Limb (tissue), 2 donors: Measurements from ENCODE around the gene TBX1.
"Not testable (repeated sequence)": the region's sequence is repeated elsewhere in the genome, so short reads cannot be mapped to it uniquely, and the experiment has no call there.

Experiments used
- DNase-seq, 2 donors: peaks; one replicate each; pipeline ENCODE4 v3.0.0-alpha.2; 2016; ENCODE audit errors: extremely low spot score in 2 of 2

The TBX1 gene

DNA sequence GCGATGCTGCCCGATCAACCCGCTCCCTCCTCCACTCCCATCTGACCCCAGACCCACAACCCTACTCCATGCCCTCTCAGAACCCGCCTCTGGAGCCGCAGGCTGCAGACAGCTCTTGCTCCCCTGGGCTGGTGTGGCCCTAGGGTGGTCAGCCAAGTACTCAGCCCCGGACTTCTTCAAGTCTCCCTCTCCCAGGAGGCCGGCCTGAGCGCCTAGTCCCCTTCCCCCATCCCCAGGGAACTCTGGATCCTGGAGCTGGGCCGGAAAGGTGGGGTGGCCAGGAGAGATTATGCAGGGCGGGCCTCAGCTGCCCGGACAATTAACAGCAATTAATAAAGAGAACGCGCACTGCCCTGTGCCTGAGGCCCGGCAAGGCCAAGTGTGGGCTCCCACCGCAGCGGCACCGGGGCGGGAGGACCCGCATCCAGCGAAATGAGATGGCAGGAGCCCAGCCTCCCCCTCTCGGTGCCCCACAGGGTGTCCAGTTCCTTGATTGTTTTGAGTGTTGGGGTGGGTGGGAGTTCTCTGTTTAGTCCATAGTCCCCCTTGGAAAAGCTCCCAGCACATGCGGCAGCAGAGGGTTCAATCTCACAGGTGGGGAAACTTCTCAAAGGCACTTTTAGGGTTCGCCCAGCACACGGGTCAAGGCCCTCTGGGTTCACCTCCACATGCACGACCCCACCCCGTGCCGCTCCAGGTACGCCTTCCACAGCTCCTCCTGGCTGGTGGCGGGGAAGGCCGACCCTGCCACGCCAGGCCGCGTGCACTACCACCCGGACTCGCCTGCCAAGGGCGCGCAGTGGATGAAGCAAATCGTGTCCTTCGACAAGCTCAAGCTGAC, 3.1 kb downstream of the TBX1 start:
- no peak for DNase-seq

DNA sequence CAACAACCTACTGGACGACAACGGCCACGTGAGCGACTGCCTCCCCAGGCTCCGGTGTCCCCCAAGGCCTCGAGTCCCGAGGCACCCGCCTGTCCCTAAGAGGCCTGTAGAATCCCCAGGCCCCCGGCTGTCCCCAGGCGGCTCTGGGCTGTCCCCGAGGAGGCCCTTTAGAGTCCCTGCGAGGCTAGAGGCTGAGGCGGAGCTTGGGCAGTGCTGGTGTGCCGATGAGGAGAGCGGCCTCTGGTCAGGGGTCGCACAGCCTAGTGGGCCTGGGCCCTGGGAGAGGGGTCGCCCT, 3.7 kb downstream of the TBX1 start:
- no peak for DNase-seq

GRCh38 chr22:19764636-19765476, 4.3 kb downstream of the TBX1 start:
- no peak for DNase-seq

GRCh38 chr22:19765477-19766239, 5.1 kb downstream of the TBX1 start:
- no peak for DNase-seq

DNA sequence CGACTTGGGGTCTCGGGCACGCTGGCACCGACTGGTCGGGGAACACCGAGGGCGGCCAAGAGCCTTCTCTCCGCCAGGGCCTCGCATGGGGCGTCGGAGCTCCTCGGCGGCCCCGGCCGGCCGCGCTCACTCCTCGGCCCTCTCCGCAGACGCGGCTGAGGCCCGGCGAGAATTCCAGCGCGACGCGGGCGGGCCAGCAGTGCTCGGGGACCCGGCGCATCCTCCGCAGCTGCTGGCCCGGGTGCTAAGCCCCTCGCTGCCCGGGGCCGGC, 5.6 kb downstream of the TBX1 start:
- no peak for DNase-seq

DNA sequence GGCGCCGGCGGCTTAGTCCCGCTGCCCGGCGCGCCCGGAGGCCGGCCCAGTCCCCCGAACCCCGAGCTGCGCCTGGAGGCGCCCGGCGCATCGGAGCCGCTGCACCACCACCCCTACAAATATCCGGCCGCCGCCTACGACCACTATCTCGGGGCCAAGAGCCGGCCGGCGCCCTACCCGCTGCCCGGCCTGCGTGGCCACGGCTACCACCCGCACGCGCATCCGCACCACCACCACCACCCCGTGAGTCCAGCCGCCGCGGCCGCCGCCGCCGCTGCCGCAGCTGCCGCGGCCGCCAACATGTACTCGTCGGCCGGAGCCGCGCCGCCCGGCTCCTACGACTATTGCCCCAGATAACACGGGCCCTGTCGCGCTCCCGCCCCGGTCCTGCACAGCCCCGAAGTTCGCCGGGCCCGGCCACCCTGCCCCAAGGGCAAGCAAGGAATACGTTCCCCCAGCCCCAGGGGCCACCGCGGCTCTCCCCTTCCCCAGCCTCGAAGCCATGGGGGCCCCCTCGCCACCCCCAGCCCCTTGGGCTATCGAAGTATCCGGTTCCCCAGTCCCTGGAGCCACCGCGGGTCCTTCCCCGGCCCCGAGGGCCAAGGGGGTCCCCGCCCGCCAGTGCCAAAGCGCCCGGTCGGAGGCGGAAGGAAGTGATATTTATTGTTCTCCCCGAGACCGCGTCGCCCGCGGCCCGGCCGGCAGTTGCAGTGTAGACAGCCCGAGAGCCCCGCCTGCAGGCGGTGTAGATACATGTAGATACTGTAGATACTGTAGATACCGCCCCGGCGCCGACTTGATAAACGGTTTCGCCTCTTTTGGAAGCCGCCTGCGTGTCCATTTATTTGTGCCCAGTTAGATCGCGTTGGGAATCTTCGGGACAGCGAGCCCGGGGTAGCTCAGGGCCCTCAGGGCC, 6.2 kb downstream of the TBX1 start:
- DNase-seq: no peak

DNA sequence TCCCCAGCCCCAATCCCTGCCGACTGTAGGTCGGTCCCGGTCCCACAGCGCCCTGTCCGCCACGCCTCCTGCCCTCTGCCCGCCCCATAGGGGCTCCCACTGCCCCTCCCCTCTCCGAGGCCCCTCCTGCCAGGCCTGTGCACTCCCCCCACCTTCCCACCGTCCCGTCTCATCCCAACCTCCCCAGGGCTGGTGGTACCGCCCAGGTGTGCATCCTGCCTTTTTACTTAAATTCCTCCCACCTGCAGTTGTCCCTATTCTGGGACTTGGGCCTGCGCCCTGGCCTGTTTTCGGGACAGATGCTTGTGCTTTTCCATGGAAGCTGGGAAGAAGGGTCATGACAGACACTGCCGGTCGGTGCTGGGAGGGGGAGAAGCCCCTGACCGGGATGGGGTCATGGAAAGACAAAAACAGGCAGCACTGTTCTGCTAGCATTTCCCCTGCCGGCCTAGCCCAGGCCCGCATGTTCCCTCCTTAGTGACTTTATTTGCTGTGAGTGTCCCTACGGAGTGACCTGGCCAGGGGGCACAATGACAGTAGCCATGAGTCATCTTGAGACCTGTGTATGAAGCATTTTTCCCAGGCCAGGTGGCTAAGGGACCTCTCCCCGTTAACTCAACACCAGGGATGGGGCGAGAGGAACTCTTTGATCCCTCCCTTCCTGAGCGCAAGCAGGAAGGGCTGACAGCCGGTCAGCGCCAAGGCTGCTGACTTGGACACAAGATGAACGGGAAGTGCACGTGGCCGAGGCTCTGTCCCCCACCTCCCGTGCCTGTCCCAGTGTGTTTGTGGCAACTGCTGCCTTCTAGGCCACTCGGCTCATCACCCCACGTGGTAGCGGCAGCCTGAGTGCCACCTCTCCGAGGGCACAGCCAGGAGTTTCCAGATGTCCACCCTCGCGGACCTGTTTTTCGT, 7.1 kb downstream of the TBX1 start:
- DNase-seq: peak in 1 of 2 donors; percentile 37

GRCh38 chr22:19769393-19769715, 8.8 kb downstream of the TBX1 start:
- DNase-seq: peak in 1 of 2 donors; percentile 21

DNA sequence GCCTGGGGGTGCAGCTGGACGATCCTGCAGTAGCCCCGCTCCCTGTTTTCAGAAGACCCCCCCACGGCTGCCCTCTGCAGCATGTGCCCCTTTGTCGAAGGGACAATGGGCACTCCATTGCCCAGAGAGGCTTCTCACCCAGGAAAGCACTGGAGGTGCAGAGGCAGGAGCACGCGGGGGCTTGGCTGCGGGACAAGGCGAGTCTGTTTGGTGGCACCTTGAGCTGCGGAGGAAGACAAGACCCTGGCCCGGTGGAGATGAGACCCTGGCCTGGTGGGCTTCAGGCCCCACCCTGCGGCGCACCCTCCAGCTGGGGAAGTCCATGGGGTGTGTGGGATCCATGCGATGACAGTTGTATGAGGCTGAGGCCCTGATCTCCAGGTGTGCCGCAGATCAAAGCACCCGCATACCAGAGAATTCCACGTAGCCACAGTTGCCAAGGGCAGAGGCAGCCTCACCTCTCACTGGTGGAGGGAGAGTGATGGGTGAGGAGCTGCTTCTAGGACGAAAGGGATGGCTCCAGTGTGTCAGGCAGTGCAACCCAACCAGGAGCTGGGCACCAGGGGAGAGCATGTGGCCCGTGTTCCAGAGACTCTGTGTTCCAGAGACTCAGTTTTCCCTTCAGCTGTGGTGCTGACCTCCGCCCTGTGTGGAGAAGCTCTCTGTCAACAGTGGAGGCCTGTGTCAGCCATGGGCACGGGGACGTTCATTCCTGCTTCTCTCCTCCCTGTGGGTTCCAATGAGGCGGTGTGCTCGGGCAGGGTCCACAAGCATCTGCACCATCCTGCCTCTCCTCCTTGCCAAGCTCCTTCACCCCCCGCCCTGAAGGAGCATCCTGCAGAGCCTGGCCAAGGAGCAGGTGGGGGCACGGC, 10.0 kb downstream of the TBX1 start:
- DNase-seq: peak in 1 of 2 donors; percentile 22

- DNase-seq: no peak
These were observed 11.8 kb downstream of the TBX1 start for GRCh38 chr22:19772422-19772672.

- peak in 1 of 2 donors; percentile 32 for DNase-seq
These were observed 12.3 kb downstream of the TBX1 start for GRCh38 chr22:19772673-19773469.

GRCh38 chr22:19773470-19774040, 13.0 kb downstream of the TBX1 start:
- DNase-seq: no peak

DNA sequence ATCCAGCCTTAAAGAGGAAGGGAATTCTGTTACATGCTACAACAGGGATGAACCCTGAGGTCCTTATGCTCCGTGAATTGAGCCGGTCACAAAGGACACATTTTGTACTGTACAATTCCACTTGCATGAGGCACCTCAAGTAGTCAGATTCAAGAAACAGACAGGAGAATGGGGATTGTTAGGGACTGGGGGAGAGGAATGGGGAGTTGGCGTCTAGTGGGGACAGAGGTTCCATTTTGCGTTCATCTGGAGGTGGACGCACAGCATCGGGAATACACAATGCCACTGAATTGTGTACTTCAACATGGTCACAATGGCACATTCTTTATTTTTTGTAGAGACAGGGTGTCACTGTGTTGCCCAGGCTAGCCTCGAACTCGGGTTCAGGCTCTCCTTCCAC, 14.1 kb downstream of the TBX1 start:
- DNase-seq: no peak

- DNase-seq: peak in 1 of 2 donors; percentile 18
These were observed 15.1 kb downstream of the TBX1 start for GRCh38 chr22:19775496-19776325.

DNA sequence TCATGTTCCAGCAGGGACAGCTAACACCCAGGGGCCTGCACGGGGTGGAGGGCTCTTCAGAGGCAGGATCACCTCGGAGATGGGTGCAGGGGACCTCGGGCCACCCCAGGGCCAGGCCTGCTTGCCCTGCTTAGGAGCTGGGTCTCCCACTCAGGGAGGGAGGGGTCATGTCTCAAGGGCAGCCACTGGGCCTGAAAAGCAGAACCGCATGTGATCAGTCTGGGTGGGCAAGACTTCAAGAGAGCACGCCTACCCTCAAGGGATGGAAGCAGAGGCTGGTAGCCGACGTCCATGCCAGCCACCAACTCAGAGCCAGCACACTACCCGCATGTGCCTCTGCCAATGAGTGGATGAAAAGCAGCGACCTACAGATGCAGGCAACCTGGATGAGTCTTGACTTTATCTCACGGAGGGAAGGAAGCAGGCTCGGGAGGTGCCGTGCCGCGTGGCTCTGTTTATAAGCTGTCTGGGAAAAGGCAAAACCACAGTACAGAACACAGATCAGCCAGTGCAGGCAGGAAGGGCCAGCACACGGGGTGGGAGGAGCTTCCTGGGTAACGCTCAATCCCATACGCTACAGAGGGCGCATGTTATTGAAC, 16.0 kb downstream of the TBX1 start:
- peak in 1 of 2 donors; percentile 16 for DNase-seq

- not testable (repeated sequence) for DNase-seq
These were observed 16.6 kb downstream of the TBX1 start for GRCh38 chr22:19777192-19777591.

DNA sequence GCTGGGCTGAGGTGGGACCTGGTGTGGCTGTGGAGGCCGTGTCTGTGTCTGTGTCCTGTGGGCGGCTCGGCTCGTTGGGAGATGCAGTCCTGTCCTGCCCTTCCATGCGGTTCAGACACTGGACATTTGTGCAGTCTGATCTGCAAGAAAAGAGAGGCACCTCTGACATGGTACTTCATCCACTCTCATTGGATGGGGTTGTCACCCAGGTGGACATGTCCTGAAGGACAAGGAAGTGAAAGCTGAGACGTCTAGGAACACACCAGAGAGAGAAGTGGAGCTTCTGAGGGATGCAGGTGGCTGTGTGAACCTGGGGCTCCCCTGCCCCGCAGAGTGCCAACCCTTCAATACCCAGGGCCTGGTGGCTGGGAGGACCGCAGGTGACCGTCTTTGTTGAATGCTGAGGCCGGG, 18.4 kb downstream of the TBX1 start:
- peak in 1 of 2 donors; percentile 14 for DNase-seq
